ENCODE measurements around the gene SMIM29.
"Not testable (repeated sequence)": the region's sequence is repeated elsewhere in the genome, so short reads cannot be mapped to it uniquely, and the experiment has no call there.

SMIM29 gene

GRCh38 chr6:34248727-34249468, at the start of gene SMIM29:
Gene SMIM29, minus strand, starts transcription at chr6:34249006. Its CDS starts 1,215 bp downstream, at chr6:34247791.
- peak; percentile 96 for DNase-seq

- no peak for DNase-seq
Observed at GRCh38 chr6:34295721-34296120, 46.9 kb upstream of the SMIM29 start.

GRCh38 chr6:34292954-34293353, 44.1 kb upstream of the SMIM29 start:
- DNase-seq: no peak

- DNase-seq: no peak
Observed at GRCh38 chr6:34289137-34289536, 40.3 kb upstream of the SMIM29 start.

DNA sequence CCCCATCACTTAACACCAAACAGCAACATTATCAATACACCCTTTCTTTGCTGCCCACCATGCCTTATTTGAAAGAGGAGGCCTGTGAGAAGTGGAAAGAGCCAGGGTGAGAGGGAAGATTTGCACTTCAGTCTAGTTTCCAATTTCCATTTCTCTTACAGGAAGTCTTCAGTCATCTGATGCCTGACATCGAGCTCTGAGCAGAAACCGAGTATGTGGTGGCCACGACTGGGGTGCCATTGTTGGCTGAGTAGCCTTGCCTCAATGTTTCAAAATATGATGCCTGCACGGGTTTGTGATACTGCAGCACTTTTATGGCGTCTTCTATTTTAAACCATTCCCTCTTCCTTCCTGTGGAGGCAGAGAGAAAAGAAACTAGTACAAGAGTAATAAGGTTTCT, 39.8 kb upstream of the SMIM29 start:
- DNase-seq: no peak

- no peak for DNase-seq
Observed at GRCh38 chr6:34285448-34286164, 36.8 kb upstream of the SMIM29 start.

DNA sequence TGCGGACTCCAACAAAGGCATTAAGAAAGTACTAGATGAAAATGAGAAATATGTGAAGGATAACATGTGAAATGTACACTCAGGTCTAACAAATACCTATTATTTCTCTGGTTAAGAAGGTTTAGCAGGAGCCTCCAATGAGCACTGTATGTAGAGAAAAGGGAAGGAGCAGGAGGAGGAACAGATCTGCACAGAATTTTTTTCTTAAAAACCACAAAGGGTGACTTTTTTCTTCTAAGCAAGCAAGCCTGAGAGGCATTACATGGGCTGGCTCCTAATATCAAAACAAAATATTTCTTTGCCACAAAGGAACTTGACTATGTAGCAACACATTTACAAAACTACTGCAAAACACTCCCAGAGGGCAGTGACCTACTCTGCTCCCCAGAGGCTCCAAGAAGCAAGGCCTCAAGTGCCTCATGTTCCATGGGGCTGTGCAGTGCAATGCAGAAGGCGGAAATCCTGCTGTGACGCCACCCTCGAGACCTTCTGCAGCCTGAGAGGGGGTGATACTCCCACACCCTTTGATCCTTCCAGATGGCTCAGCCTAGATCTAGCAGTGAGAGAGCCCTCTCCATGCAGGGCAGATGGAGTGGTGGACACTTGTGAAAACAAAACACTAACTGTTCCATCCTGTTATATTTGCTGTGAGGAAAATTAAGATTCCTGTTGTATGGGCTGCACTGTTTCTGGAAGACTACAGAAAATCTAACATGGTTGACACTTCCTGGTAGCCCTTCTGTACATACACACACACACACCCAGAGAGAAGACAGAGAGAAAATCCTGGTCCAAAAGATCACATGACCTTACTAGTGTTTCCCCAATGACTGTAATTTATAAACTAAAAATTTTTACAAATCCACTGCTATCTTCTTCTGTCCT, 36.0 kb upstream of the SMIM29 start:
- DNase-seq: no peak

GRCh38 chr6:34281702-34282334, 33.0 kb upstream of the SMIM29 start:
- DNase-seq: no peak

DNA sequence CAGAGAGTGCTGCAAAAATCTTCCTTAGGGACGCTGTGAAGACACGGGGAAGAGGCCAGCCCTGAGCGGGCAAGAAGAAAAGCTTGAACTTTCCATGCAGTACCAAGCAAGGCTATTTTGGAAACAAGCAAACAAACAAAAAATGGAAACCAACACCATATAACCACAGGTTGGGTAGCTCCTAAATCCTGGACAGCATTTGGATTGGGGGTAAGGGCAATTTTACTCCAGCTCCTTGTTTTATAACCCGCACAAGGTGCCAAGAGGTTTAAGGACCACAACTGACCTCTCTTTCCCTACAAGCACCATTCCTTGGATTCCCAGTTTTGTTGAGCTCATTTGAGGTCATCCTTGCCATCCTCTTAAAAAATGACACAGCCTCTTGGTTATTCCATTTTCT, 31.4 kb upstream of the SMIM29 start:
- DNase-seq: no peak

DNA sequence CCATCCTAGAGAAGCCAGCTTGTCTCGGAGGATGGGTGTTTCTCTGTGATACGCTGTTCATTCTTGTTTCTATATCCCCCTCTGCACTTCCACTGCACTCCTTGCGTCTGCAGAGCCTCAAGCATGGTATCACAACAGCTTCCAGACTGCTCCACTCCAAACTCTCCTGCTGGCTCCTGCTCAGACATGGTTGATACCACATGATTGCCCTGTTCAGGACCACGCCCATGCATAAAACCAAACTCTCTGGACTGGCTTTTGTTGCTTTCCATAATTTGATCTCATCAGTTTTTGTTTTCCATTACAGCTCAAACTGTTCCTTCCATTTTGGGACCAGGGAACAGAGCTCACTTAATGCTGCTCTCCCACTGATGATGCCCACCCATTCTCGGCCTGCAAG, 30.0 kb upstream of the SMIM29 start:
- no peak for DNase-seq

DNA sequence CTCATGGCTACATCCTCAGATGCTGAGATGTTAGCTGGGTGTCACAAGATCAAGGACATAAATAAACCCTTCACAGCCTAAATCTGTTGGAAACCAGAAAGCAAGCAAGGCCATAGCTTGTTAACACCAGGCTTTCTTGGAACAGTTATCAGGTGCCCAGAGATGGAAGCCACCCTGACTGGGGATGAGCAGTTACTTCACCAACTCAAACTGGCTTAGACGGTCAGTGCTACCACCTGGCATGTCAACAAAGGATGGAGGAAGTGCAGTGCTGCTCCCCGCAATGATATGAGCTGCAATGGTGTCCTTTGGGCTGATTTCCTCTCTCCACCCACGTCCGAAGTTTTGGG, 28.9 kb upstream of the SMIM29 start:
- no peak for DNase-seq

DNA sequence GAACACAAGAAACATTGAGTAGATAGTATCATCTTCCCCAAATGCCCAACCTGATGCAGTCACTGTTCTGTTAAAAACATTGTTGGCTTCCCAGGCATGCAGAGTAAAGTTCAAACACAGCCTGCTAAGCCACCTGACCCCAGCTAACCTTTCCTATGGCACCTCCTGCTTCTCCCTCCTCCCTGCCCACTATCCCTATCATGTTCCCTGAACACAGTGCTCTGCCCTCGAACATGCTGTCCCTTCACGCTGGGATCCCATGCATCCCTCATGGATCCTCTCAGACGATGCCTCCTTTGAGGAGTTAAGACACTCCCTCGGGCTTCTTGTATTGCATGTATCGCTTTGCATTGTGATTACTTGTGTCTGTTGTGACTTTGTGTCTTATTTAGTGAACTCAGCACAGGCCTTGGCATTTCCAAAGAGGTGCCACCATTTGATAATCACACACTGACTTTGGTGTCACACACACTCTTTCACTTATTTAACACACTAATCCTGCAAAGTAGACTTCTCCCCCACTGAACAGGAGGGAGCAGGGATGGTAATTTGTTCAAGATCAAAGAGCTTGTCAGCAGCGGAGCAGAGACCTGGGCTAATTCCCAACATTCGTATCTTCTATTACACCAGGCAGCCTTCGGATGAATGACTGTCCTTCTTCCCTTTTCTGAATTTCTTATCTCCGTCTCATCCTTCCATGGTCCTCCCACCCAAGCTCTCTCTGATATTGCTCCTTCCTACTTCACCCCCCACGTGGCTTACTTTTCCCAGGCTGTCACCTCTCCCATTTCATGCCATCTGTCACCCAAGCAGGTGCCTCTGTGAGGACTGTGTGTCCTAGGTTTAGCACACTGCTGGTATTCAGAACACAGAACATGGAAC, 28.3 kb upstream of the SMIM29 start:
- DNase-seq: no peak

DNA sequence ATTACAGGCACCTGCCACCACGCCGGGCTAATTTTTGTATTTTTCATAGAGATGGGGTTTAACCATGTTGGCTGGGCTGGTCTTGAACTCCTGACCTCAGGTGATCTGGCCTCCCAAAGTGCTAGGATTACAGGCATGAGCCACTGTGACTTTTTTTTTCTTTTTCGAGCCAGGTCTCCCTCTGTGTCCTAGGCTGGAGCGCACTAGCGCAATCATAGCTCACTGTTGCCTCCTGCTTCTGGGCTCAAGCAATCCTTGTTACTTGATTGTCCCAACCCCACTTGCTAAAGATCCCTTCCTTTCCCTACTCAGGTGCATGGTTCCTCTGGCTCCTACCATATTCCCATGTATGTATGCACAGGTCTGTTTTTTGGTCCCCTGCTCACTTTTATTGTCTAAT, 27.4 kb upstream of the SMIM29 start:
- no peak for DNase-seq

GRCh38 chr6:34275128-34275804, 26.5 kb upstream of the SMIM29 start:
- peak; percentile 12 for DNase-seq

- DNase-seq: no peak
Observed at GRCh38 chr6:34274129-34274528, 25.3 kb upstream of the SMIM29 start.

DNA sequence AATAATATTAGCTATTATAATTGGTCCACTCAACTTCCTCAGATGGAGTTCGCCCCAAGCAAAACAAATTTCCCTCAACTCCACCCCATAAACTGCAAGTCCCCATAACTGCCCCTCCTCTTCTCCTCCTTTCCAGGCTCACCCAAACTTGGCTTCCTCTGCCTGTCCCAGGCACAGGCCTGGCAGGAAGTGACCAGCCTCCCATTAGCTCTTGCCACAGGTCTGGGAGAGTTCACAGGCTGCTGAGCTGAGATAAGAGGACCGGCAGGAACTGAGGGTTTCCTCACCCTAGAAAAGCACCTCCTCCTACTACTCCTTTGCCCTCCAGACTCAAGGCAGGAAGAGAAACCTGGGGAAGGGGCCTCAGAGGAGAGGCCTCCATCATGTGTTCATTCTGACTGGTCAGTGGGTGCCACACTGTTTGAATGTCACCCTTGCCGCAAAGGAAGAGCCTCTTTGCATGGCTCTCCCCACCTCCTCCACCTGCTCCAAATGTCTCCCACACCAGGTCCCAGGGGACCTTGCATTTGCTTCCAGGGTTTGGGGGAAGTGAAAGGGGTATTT, 24.5 kb upstream of the SMIM29 start:
- DNase-seq: no peak

DNA sequence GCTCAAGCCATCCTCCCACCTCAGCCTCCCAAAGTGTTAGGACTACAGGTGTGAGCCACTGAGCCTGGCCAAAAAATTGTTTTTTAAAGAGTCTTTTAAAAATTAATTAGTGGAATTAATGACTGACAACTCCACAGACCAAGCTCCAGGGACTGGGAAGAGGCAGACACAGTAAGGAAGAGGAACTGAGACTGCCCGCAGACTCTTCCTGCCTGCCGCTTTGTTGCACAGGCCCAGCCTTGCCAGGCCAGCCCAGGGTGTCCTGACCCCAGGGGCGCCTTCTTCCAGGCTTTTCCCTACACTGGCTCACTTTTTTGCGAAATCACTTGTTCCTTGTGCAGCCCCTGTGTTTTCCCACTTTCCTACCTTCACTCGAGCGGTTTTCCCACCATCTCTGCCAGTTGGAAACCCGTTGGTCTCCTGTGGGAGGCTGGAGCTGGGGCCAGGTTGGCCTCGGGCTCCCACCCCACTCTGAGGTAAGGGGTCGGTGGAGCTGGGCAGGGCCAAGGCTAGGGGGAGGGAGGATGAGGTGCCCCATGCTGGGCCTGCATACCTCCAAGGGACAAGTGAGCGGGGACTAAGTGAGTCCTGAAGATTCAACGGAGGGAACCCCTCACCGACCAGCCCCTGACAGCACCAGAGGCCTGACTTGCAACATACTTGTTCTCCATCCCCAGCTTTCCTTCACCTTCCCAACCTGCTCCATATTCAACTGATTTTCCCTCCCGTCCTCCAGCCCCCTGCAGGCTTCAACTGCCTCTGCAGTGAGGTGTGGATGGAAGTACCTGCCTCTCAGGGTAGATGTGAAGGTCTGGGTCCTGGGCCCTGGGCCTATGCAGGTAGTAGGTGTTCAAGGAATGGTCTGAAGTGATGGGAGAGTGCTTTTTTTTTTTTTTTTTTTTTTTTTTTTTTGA, 23.5 kb upstream of the SMIM29 start:
- no peak for DNase-seq

DNA sequence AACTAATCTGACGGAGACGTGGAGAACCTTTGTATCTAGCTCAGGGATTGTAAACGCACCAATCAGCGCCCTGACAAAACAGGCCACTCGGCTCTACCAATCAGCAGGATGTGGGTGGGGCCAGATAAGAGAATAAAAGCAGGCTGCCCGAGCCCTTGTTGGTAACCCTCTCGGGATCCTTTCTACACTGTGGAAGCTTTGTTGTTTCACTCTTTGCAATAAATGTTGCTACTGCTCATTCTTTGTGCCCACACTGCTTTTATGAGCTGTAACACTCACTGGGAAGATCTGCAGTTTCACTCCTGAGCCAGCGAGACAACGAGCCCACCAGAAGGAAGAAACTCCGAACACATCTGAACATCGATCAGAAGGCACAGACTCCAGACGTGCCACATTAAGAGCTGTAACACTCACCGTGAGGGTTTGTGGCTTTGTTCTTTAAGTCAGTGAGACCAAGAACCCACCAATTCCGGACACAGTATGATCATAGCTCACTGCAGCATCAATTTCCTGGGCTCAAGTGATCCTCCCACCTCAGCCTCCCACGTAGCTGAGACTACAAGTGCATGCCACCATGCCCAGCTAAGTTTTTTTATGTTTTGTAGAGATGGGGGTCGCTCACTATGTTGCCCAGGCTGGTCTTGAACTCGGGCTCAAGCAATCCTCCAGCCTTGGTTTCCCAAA, 21.0 kb upstream of the SMIM29 start:
- DNase-seq: not testable (repeated sequence)

GRCh38 chr6:34269132-34269531, 20.3 kb upstream of the SMIM29 start:
- DNase-seq: not testable (repeated sequence)
